Measurements from ENCODE around the gene SPEF1.
"Not testable (repeated sequence)": the region's sequence is repeated elsewhere in the genome, so short reads cannot be mapped to it uniquely, and the experiment has no call there.

SPEF1 gene

DNA sequence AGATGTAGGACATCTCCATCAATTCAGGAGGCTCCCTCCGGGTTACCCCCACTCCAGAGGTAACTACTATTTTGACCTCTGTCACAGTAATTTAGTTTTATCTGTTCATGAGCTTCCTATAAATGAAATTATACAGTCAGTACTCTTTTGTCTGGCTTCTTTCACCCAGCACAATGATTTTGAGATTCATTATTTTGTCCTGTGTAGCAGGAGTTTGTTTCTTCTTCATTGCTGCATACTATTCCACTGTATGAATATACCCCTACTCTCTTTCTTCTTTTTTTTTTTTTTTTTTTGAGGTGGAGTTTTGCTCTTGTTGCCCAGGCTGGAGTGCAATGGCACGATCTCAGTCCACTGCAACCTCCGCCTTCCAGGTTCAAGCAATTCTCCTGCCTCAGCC is 27.3 kb upstream of the SPEF1 start:
- no peak for DNase-seq (ENCODE audit: low read depth)

DNA sequence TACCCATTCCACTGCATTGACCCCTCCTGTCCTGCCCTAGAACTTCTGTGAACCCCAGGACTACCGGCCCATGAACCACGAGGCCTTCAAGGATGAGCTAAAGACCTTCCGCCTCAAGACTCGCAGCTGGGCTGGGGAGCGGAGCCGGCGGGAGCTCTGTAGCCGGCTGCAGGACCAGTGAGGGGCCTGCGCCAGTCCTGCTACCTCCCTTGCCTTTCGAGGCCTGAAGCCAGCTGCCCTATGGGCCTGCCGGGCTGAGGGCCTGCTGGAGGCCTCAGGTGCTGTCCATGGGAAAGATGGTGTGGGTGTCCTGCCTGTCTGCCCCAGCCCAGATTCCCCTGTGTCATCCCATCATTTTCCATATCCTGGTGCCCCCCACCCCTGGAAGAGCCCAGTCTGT is 23.5 kb upstream of the SPEF1 start:
- DNase-seq (ENCODE audit: low read depth), result no peak

DNA sequence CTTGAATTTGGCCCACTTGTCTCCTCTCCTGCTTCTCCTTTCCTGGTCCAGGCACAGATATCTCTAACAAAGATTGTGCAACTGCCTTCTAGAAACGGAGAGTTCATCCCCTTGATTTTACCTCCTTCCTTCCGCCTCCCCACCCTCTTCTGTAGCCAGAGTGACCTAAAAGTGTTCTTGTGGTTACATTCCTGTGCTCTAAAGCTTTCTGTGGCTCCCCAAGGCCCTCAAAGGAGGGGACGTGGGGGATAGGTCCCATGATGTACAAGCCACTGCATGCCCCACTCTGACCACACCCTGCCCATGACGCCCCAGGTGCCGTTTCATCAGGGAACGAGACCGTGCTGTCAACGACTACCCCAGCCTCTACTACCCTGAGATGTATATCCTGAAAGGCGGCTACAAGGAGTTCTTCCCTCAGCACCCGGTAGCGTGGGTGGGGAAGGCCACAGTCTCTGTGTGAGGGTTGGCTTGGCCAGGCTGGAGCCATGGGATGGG is 23.1 kb upstream of the SPEF1 start:
- no peak for DNase-seq (ENCODE audit: low read depth)

DNA sequence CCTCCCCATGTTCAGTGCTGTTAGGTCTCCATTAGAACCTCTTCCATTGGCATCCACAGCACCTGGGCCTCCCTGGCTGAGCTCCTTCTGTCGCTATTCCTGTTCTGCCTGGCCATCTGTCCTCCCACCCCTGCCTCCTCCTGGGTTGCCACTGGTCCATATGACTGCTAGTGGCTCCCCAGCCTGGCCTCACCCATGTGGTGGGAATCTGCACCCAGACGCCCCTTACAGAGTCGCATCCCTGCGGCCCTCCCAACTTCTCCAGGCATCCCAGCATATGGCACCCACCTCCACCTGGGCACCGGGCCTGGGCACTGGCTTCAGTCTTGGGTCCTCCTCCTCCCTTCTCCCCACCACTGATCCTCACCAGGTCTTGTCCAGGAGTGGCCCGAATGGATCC is 22.6 kb upstream of the SPEF1 start:
- no peak for DNase-seq (ENCODE audit: low read depth)

DNA sequence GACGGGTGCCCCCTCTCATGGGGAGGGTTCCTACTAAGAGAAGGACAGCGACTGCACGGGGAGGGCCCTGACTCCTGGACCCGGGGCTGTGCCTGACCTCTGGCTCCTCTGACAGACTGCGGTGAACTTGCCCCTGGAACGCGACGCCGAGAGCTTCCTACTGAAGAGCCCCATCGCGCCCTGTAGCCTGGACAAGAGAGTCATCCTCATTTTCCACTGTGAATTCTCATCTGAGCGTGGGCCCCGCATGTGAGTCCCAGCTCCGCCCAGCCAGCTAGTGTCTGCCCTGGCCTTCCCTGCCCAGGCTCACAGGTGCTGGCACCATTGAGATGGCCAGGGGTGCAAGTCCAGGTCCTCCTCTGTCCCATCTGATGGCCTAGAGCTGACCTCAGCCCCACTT is 22.0 kb upstream of the SPEF1 start:
- no peak for DNase-seq (ENCODE audit: low read depth)

DNA sequence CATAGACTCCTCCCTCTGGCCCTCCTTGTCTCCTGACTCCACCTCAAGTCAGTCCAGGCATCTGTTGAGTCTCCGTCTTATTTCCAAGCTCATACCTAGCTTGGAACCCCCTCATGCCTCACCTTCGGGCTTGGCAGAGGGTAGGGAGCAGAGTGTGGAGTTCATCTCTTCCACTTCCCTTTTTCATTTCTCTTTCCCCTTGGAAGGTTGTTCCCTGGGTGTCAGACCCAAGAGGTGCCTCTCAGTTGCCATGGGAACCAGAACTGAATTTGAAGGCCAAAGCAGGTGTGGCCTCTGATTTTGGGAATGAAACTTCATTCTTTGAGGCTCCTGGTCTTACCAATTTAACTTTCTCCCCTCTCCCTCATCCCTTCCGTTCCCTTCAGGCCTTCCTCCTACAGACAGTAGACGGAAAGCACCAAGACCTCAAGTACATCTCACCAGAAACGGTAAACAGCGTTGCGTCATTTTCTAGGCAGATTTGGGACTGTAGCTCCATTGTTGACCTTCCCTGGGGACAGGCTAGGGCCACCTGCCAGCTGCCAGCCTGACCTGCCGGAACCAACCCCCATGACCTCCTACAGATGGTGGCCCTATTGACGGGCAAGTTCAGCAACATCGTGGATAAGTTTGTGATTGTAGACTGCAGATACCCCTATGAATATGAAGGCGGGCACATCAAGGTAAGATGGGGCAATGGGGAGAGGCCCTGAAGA is 21.4 kb upstream of the SPEF1 start:
- DNase-seq (ENCODE audit: low read depth), result no peak

DNA sequence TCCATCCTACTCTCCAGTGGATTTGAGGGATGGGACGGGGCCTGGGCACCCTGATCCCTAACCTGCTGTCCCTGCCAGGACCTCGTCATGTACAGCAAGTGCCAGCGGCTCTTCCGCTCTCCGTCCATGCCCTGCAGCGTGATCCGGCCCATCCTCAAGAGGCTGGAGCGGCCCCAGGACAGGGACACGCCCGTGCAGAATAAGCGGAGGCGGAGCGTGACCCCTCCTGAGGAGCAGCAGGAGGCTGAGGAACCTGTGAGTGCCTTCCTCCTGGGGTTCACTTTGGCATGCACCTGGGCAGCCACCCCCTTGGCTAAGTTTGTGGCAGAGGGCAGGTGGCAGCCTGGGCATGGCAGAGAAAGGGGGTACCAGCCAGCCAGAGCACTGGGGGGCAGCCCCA is 20.6 kb upstream of the SPEF1 start:
- no peak for DNase-seq (ENCODE audit: low read depth)

DNA sequence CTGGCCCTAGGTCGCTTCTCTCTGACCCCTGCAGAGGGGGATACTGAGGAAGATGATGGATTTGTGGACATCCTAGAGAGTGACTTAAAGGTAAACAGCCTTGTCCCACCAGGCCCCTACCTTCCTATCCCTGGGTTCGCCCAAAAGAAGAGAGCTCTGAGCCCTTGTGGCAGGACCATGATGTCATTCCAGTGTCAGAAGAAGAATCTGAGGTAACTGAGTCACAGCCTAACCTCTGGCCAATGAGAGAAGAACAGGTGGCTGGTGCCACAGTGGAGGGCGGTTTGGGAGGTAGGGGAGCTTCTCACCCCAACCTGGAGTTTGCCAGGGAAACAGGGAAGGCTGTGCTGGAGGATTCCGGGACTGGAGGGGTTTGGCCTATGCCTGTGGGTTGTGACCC is 20.1 kb upstream of the SPEF1 start:
- no peak for DNase-seq (ENCODE audit: low read depth)

DNA sequence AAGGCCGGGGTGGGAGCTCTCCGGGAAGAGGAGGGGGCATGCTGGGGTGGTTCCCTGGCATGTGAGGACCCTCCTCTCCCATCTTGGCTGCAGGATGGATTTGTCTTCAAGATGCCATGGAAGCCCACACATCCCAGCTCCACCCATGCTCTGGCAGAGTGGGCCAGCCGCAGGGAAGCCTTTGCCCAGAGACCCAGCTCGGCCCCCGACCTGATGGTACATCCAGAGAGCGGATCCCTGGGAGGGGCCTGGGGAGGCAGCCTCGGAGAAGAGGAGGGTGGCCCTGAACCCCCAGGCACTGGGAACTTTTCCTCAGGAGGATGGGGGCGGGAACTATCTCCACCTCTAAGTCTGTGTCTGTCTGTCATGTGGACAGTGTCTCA is 19.6 kb upstream of the SPEF1 start:
- DNase-seq (ENCODE audit: low read depth), result no peak

DNA sequence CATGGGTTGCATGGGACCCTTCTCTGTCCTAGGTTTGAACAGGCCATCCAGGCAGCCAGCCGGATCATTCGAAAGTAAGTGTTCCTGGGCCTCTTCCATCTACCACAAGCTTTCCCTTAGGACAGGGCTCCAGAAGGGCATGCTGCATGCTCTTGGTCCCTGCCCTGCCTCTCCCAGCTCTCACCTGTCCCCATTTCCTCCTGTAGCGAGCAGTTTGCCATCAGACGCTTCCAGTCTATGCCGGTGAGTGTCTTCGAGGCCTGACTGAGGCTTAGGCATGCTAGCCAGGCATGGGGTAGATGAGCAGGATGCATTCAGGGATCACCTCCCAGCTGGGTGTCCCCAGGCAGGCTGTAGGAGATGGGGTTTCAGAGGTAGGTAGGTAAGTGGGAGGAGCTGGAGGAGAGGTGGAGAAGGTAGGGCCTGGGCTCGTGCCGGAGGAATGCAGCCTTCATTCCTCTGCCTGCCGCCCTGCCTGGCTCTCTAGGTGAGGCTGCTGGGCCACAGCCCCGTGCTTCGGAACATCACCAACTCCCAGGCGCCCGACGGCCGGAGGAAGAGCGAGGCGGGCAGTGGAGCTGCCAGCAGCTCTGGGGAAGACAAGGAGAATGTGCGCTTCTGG is 19.1 kb upstream of the SPEF1 start:
- no peak for DNase-seq (ENCODE audit: low read depth)

DNA sequence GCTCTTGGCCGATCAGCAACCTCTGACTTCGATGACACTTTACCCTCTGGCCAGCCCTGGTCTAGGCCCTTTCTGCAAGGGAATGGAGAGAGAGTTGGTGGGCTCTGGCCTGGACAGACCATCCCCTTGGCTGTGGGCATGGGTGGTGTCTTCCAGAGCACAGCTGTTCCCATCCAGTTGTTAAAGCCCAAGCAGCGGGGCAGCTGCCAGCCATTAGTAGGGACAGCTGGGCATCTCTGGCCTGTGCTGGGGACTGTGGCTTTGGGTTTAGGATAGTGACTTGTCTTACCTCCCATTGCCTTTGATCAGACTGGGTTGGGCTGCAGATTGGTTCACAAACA is 17.6 kb upstream of the SPEF1 start:
- no peak for DNase-seq (ENCODE audit: low read depth)

DNA sequence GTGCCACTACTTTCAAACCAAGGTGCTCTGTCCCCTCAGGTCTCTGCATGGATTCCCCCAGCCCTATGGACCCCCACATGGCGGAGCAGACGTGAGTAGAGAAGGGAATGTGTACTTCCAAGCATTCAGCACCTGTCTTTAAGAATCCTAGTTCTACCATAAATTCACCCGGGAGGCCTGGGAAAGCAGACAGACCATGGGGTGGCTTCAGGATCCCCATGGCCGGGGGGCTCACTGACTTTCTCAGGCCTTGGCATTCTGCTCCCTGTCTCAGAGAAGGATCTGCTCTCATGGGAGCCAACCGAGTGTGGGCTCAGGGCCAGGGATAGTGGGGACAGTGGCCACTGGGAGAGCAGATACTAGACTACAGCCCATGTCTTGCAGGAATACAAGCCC is 17.1 kb upstream of the SPEF1 start:
- DNase-seq (ENCODE audit: low read depth), result no peak

DNA sequence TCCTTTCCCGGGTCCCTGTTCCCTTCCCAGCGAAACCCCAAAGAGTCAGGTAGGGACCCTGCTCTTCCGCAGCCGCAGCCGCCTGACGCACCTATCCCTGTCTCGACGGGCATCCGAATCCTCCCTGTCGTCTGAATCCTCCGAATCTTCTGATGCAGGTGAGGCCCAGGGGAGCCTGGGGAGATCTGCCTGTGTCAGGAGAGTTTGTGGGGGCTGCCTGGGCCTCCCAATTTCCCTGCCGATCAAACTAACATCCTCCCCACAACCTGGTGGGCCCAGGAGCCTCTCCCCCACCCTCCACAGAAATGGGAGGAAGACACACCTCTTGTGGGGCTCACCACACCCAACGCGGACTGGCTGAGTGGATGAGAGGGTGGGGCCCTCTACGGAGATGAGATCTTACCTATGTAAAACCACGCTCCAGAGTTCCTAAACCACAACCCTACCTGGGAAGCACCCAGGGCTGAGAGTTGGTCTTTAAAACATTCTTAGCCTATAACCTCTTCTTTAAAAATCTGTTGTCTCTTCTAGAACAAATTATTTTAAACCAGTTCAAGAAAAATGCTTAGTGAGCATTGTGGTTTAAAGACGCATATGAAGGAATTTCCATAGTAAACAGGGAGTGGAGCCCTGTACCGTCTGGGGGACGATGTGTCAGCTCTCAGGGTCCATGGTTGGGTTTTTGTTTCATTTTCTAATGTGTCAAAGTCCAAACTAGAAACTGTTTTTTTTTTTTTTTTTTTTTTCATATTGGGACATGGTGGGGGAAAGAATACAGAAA is 16.5 kb upstream of the SPEF1 start:
- peak; percentile 69 for DNase-seq (ENCODE audit: low read depth)

DNA sequence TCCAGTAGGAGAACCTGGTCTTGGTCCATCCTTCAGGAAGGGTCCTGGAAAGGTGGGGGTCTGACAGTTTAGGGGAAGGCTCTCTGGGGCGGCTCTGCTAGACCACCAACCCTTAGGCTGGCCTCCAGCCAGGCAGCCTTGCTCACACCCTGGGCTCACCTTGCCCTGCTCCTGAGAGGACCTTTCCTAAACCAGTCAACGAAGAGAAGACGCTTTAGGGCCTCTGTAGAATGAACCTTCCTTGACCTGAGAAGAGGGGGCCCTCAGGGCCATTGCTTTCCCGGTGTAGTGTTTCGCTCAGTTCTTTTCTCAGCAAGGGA is 15.9 kb upstream of the SPEF1 start:
- no peak for DNase-seq (ENCODE audit: low read depth)

DNA sequence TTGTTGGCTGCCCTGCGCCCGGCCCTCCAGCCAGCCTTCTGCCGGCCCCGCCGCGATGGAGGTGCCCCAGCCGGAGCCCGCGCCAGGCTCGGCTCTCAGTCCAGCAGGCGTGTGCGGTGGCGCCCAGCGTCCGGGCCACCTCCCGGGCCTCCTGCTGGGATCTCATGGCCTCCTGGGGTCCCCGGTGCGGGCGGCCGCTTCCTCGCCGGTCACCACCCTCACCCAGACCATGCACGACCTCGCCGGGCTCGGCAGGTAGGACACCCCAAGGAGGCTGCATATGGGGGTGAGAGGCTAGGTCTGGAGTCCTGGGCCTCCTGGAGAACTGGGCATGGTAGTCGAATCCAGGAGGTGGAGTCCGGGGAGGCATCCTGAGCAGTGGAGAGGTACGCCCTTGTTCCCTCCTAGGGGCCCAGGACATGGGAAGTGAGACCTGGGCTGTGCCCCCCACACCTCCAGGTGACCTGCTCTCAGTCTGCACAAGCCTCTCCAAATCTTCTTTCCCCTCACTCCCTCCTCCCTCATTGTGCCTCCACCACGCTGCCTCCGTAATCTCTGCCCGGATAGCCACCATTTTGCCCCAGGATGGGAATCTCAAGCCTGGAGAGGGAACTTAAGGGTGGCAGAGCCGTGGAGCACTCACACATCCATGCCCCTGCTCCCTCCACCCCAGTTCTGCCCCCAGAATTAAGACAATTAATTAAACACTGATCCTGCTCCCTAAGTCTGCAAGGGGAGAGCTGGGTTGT is 15.4 kb upstream of the SPEF1 start:
- DNase-seq (ENCODE audit: low read depth), result no peak

DNA sequence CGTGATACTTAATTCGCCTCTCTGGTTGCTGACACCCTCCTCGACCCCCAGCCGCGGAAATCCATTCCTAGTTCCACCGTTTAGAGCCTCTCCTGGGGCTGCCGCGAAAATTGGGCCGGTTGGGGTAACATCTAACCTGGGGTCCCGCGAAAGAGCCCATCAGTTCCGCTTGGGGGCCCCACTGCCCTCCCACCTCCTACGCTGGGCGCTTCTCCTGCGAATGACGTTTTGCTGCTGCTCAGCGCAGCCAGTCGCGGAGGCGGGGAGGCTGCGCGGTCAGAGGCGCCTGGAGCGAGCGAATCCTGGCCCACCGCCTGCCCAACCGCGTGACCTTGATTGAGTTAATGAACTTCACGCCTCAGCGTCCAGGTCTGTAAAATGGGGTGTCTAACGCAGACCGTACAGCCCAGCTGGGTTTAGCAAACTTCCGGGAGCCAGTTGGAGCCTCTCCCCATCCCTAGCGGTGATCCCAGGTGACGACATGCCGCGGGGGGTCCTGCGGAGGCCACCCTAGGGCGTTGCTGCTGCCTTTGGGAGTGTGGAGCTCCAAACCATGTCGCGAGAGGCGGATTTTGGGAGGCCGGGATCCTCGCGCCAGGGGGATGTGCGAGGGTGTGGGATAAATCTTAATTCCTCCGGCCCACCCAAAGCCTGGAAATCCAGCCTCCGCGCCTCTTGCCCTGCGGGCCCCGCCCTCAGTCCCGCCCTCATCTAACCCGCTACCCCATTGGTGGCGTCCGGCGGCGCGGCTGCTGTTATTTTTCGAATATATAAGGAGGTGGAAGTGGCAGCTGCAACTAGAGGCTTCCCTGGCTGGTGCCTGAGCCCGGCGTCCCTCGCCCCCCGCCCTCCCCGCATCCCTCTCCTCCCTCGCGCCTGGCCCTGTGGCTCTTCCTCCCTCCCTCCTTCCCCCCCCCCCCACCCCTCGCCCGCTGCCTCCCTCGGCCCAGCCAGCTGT is 14.5 kb upstream of the SPEF1 start, which contains the start of gene CDC25B:
CDC25B (plus strand) TSS at position 800 of the 958 bp plus-strand sequence. CDS start 222 bp downstream, outside the sequence.
- peak; percentile 92 for DNase-seq (ENCODE audit: low read depth)

DNA sequence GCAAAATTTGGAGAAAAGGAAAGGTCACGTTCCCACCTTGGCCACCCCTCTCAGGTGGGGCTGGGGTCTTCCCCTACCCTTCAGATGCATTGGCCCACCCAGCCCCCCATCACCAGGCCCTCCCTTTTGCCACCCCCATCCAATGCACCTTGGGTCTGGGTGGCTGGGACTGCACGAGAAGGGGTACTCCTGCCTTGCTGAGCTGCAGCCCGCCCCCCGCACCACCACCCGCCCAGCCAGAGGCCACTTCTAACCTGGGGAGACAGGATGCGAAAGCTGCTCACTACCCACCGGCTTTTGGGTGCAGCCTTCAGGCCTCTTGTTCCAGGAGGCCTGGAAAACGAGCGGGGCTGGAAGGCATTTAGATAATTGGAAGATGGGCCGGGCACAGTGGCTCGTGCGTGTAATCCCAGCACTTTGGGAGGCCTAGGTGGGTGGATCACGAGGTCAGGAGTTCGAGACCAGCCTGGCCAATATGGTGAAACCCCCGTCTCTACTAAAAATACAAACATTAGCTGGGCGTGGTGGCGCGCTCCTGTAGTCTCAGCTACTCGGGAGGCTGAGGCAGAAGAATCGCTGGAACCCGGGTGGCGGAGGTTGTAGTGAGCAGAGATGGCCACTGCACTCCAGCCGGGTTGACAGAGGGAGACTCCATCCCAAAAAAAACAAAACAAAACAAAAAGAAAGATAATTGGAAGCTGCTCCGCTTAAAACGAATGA is 13.6 kb upstream of the SPEF1 start:
- DNase-seq (ENCODE audit: low read depth), result no peak

DNA sequence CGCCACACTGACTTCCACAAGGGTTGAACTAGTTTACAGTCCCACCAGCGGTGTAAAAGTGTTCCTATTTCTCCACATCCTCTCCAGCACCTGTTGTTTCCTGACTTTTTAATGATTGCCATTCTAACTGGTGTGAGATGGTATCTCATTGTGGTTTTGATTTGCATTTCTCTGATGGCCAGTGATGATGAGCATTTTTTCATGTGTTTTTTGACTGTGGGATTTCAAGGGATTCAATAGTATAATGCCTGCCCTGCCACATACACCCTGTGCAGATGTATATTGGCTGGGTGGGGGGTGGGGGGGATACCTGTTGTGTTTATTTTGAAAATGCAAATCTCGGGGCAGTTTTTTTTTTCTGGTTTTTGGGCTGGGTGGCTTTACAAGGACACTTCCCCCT is 12.9 kb upstream of the SPEF1 start:
- DNase-seq (ENCODE audit: low read depth), result not testable (repeated sequence)

DNA sequence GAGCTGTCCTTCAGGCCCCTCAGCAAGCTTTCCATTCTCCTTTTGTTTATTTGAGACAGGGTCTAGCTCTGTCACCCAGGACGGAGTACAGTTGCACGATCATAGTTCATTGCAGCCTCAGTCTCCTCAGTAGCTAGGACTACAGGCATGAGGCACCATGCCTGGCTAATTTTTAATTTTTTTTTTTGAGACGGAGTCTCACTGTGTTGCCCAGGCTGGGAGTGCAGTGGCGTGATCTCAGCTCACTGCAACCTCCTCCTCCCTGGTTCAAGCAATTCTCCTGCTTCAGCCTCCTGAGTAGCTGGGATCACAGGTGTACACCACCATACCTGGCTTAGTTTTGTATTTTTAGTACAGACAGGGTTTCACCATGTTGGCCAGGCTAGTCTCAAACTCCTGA is 8.0 kb upstream of the SPEF1 start:
- DNase-seq (ENCODE audit: low read depth), result not testable (repeated sequence)

DNA sequence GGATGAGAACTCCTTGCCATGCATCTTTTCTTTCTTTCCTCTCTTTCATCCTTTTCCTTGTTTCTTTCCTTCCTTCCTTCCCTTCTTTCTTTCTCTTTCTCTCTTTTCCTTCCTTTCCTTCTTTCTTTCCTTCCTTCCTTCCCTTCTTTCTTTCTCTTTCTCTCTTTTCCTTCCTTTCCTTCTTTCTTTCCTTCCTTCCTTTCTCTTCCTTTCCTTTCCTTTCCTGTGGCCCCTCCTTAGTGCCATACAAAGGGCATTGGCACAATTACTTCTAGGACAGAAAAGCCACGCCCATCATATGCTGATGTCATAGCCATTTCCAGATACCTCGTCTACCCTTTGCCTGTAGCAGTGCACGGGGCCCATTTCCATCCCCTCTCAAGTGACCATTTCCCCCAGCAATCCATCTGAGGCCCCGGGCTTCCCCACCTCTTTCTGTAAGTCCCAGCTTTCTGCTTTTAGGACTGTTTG is 7.5 kb upstream of the SPEF1 start:
- no peak for DNase-seq (ENCODE audit: low read depth)

Data from EH (cell line).